ENCODE results near the gene NR3C2. TPM values are rescaled to one million over a fixed set of nuclear protein-coding genes. Genes with fewer than 3 reads are reported as not detected.

The NR3C2 gene
- total RNA-seq, 1 experiment from 2014 or later = 1.6 TPM

GRCh38 chr4:148442832-148443511 is 758 bp upstream of the NR3C2 start:
- Histone ChIP-seq H3K9me3 (ENCODE audit: low read length) (no peaks in the 10 kb centered on the region), H4K20me1 (ENCODE audit: insufficient read depth, low read depth, low read length) (no peaks in the 10 kb centered on the region), H2AFZ (ENCODE audit: low read length) (peak overlapping the region; percentile 100), H3K79me2 (ENCODE audit: low read length) (no peaks in the 10 kb centered on the region), H3K9me2 (replicated peaks; ENCODE audit: insufficient read depth, low read length) (no peaks in the 10 kb centered on the region), H3K4me3 (ENCODE audit: low read length) (peak overlapping the region; percentile 99), H3K4me2 (ENCODE audit: low read depth, low read length, poor library complexity, severe bottlenecking) (peak overlapping the region; percentile 100), H3K9ac (ENCODE audit: low read length) (peak overlapping the region; percentile 85), H3K27me3 (ENCODE audit: low read length) (no peaks in the 10 kb centered on the region), H3K4me1 (ENCODE audit: low read length) (peaks cover 19% of the 10 kb centered on the region), H3K36me3 (ENCODE audit: insufficient read depth, low read length) (no peaks in the 10 kb centered on the region), H3K27ac (ENCODE audit: low read length) (no peak overlapping the region)
- DNase-seq = peak; percentile 69

GRCh38 chr4:148441624-148441985 is 609 bp downstream of the NR3C2 start:
- H3K9me2 ChIP-seq (replicated peaks; ENCODE audit: insufficient read depth, low read length) = no peaks in the 10 kb centered on the region
- peak overlapping the region; percentile 99 for H3K4me3 ChIP-seq (ENCODE audit: low read length)
- H3K36me3 ChIP-seq (ENCODE audit: insufficient read depth, low read length) = no peaks in the 10 kb centered on the region
- H3K27ac ChIP-seq (ENCODE audit: low read length) = no peak overlapping the region
- H4K20me1 ChIP-seq (ENCODE audit: insufficient read depth, low read depth, low read length) = no peaks in the 10 kb centered on the region
- H3K4me1 ChIP-seq (ENCODE audit: low read length) = peaks cover 19% of the 10 kb centered on the region
- DNase-seq = no peak
- peak overlapping the region; percentile 99 for H2AFZ ChIP-seq (ENCODE audit: low read length)
- H3K9ac ChIP-seq (ENCODE audit: low read length) = peak overlapping the region; percentile 66
- peak overlapping the region; percentile 100 for H3K4me2 ChIP-seq (ENCODE audit: low read depth, low read length, poor library complexity, severe bottlenecking)
- no peaks in the 10 kb centered on the region for H3K9me3 ChIP-seq (ENCODE audit: low read length)
- no peaks in the 10 kb centered on the region for H3K79me2 ChIP-seq (ENCODE audit: low read length)
- no peaks in the 10 kb centered on the region for H3K27me3 ChIP-seq (ENCODE audit: low read length)

- Histone ChIP-seq H3K79me2 (ENCODE audit: low read length) (no peaks in the 10 kb centered on the region), H2AFZ (ENCODE audit: low read length) (no peak overlapping the region), H3K9me2 (replicated peaks; ENCODE audit: insufficient read depth, low read length) (no peaks in the 10 kb centered on the region), H3K4me2 (ENCODE audit: low read depth, low read length, poor library complexity, severe bottlenecking) (no peak overlapping the region), H3K27ac (ENCODE audit: low read length) (no peak overlapping the region), H3K4me3 (ENCODE audit: low read length) (no peak overlapping the region), H3K4me1 (ENCODE audit: low read length) (peaks cover 11% of the 10 kb centered on the region), H3K27me3 (ENCODE audit: low read length) (peaks cover 3% of the 10 kb centered on the region; the same call in 1 of the 2 replicates), H3K9me3 (ENCODE audit: low read length) (no peaks in the 10 kb centered on the region), H3K36me3 (ENCODE audit: insufficient read depth, low read length) (no peaks in the 10 kb centered on the region), H4K20me1 (ENCODE audit: insufficient read depth, low read depth, low read length) (no peaks in the 10 kb centered on the region), H3K9ac (ENCODE audit: low read length) (no peak overlapping the region)
- DNase-seq = no peak
Measured at GRCh38 chr4:148438047-148438446, 4.2 kb downstream of the NR3C2 start.

- Histone ChIP-seq H3K4me1 (ENCODE audit: low read length) (peaks cover 8% of the 10 kb centered on the region), H3K27me3 (ENCODE audit: low read length) (peaks cover 3% of the 10 kb centered on the region; the same call in 1 of the 2 replicates), H4K20me1 (ENCODE audit: insufficient read depth, low read depth, low read length) (no peaks in the 10 kb centered on the region), H3K9me2 (replicated peaks; ENCODE audit: insufficient read depth, low read length) (no peaks in the 10 kb centered on the region), H3K36me3 (ENCODE audit: insufficient read depth, low read length) (no peaks in the 10 kb centered on the region), H3K9ac (ENCODE audit: low read length) (no peak overlapping the region), H3K27ac (ENCODE audit: low read length) (no peak overlapping the region), H3K79me2 (ENCODE audit: low read length) (no peaks in the 10 kb centered on the region), H3K9me3 (ENCODE audit: low read length) (no peaks in the 10 kb centered on the region), H3K4me3 (ENCODE audit: low read length) (no peak overlapping the region), H2AFZ (ENCODE audit: low read length) (no peak overlapping the region), H3K4me2 (ENCODE audit: low read depth, low read length, poor library complexity, severe bottlenecking) (no peak overlapping the region)
- DNase-seq = no peak
Measured at GRCh38 chr4:148437439-148437838, 4.8 kb downstream of the NR3C2 start.

- H3K4me1 ChIP-seq (ENCODE audit: low read length) = peaks cover under 1% of the 10 kb centered on the region; the same call in 1 of the 2 replicates
Measured at GRCh38 chr4:148436512-148436911, 5.7 kb downstream of the NR3C2 start.

GRCh38 chr4:148435654-148436406 is 6.4 kb downstream of the NR3C2 start:
- Histone ChIP-seq H3K9ac (ENCODE audit: low read length) (no peak overlapping the region), H4K20me1 (ENCODE audit: insufficient read depth, low read depth, low read length) (no peaks in the 10 kb centered on the region), H3K79me2 (ENCODE audit: low read length) (no peaks in the 10 kb centered on the region), H2AFZ (ENCODE audit: low read length) (no peak overlapping the region), H3K36me3 (ENCODE audit: insufficient read depth, low read length) (no peaks in the 10 kb centered on the region), H3K4me2 (ENCODE audit: low read depth, low read length, poor library complexity, severe bottlenecking) (no peak overlapping the region), H3K9me2 (replicated peaks; ENCODE audit: insufficient read depth, low read length) (no peaks in the 10 kb centered on the region), H3K27ac (ENCODE audit: low read length) (no peak overlapping the region), H3K4me1 (ENCODE audit: low read length) (no peaks in the 10 kb centered on the region), H3K27me3 (ENCODE audit: low read length) (peaks cover 3% of the 10 kb centered on the region; the same call in 1 of the 2 replicates), H3K4me3 (ENCODE audit: low read length) (no peak overlapping the region), H3K9me3 (ENCODE audit: low read length) (no peaks in the 10 kb centered on the region)
- DNase-seq = no peak

More at GRCh38 chr4:148436512-148436911, 5.7 kb downstream of the NR3C2 start:
- H3K36me3 ChIP-seq (ENCODE audit: insufficient read depth, low read length) = no peaks in the 10 kb centered on the region
- no peaks in the 10 kb centered on the region for H3K79me2 ChIP-seq (ENCODE audit: low read length)
- no peak for DNase-seq
- H4K20me1 ChIP-seq (ENCODE audit: insufficient read depth, low read depth, low read length) = no peaks in the 10 kb centered on the region
- H3K4me3 ChIP-seq (ENCODE audit: low read length) = no peak overlapping the region
- no peak overlapping the region for H3K4me2 ChIP-seq (ENCODE audit: low read depth, low read length, poor library complexity, severe bottlenecking)
- peaks cover 3% of the 10 kb centered on the region; the same call in 1 of the 2 replicates for H3K27me3 ChIP-seq (ENCODE audit: low read length)
- no peak overlapping the region for H3K9ac ChIP-seq (ENCODE audit: low read length)
- H3K9me3 ChIP-seq (ENCODE audit: low read length) = no peaks in the 10 kb centered on the region
- no peak overlapping the region for H3K27ac ChIP-seq (ENCODE audit: low read length)
- no peaks in the 10 kb centered on the region for H3K9me2 ChIP-seq (replicated peaks; ENCODE audit: insufficient read depth, low read length)
- no peak overlapping the region for H2AFZ ChIP-seq (ENCODE audit: low read length)

GRCh38 chr4:148434075-148434773 is 8.0 kb downstream of the NR3C2 start:
- Histone ChIP-seq H3K9me2 (replicated peaks; ENCODE audit: insufficient read depth, low read length) (no peaks in the 10 kb centered on the region), H3K4me3 (ENCODE audit: low read length) (no peak overlapping the region), H3K4me1 (ENCODE audit: low read length) (no peaks in the 10 kb centered on the region)

GRCh38 chr4:148431401-148431800 is 10.8 kb downstream of the NR3C2 start:
- Histone ChIP-seq H4K20me1 (ENCODE audit: insufficient read depth, low read depth, low read length) (no peaks in the 10 kb centered on the region), H3K9ac (ENCODE audit: low read length) (no peak overlapping the region), H3K4me1 (ENCODE audit: low read length) (no peaks in the 10 kb centered on the region), H3K36me3 (ENCODE audit: insufficient read depth, low read length) (no peaks in the 10 kb centered on the region), H3K4me2 (ENCODE audit: low read depth, low read length, poor library complexity, severe bottlenecking) (no peak overlapping the region), H3K79me2 (ENCODE audit: low read length) (no peaks in the 10 kb centered on the region), H3K9me3 (ENCODE audit: low read length) (no peaks in the 10 kb centered on the region), H3K27me3 (ENCODE audit: low read length) (peaks cover 3% of the 10 kb centered on the region; the same call in 1 of the 2 replicates), H3K4me3 (ENCODE audit: low read length) (no peak overlapping the region), H3K9me2 (replicated peaks; ENCODE audit: insufficient read depth, low read length) (no peaks in the 10 kb centered on the region), H2AFZ (ENCODE audit: low read length) (no peak overlapping the region), H3K27ac (ENCODE audit: low read length) (no peak overlapping the region)
- no peak for DNase-seq

More at GRCh38 chr4:148434075-148434773, 8.0 kb downstream of the NR3C2 start:
- Histone ChIP-seq H3K36me3 (ENCODE audit: insufficient read depth, low read length) (no peaks in the 10 kb centered on the region), H3K27ac (ENCODE audit: low read length) (no peak overlapping the region), H3K9ac (ENCODE audit: low read length) (no peak overlapping the region), H3K27me3 (ENCODE audit: low read length) (peaks cover 3% of the 10 kb centered on the region; the same call in 1 of the 2 replicates), H3K4me2 (ENCODE audit: low read depth, low read length, poor library complexity, severe bottlenecking) (no peak overlapping the region), H4K20me1 (ENCODE audit: insufficient read depth, low read depth, low read length) (no peaks in the 10 kb centered on the region), H3K79me2 (ENCODE audit: low read length) (no peaks in the 10 kb centered on the region), H3K9me3 (ENCODE audit: low read length) (no peaks in the 10 kb centered on the region), H2AFZ (ENCODE audit: low read length) (no peak overlapping the region)
- DNase-seq = no peak
